ENCODE measurements around the gene STAT4. TPM values are rescaled to one million over a fixed set of nuclear protein-coding genes. Genes with fewer than 3 reads are reported as not detected.

STAT4 gene
- total RNA-seq, 1 experiment from 2014 or later, result 0.44 TPM

DNA sequence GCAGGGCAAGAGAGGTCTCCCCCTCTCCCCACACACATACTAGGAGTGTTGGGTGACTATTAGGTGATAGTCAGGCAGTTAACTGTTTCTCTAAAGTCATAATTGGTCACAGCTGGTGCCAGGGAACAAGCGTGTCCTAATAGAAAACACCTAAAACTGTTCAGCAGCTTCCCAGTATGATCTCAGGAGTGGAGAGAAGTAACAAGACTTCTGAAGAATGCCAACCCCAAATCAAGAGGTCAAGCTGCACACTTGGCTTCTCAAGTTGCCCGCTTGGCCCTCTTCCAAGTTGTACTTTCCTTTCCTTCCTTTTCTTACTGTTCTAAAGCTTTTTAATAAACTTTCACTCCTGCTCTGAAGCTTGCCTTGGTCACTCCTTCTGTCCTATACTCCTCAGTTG, 114.4 kb downstream of the STAT4 start (continued):
- no peak for TF ChIP-seq ZNF532 (CRISPR knock-in tag; IDR thresholded peaks at IDR 0.05; ENCODE audit: borderline replicate concordance)
- TF ChIP-seq, protein P1, sequence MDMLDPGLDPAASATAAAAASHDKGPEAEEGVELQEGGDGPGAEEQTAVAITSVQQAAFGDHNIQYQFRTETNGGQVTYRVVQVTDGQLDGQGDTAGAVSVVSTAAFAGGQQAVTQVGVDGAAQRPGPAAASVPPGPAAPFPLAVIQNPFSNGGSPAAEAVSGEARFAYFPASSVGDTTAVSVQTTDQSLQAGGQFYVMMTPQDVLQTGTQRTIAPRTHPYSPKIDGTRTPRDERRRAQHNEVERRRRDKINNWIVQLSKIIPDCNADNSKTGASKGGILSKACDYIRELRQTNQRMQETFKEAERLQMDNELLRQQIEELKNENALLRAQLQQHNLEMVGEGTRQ (CRISPR knock-in tag; IDR thresholded peaks at IDR 0.05), result no peak
- TF ChIP-seq, protein P2, sequence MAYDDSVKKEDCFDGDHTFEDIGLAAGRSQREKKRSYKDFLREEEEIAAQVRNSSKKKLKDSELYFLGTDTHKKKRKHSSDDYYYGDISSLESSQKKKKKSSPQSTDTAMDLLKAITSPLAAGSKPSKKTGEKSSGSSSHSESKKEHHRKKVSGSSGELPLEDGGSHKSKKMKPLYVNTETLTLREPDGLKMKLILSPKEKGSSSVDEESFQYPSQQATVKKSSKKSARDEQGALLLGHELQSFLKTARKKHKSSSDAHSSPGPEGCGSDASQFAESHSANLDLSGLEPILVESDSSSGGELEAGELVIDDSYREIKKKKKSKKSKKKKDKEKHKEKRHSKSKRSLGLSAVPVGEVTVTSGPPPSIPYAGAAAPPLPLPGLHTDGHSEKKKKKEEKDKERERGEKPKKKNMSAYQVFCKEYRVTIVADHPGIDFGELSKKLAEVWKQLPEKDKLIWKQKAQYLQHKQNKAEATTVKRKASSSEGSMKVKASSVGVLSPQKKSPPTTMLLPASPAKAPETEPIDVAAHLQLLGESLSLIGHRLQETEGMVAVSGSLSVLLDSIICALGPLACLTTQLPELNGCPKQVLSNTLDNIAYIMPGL (CRISPR knock-in tag; IDR thresholded peaks at IDR 0.05), result no peak
- TF ChIP-seq SOX15 (CRISPR knock-in tag; IDR thresholded peaks at IDR 0.05), result no peak
- TF ChIP-seq NFE2L1 (CRISPR knock-in tag; IDR thresholded peaks at IDR 0.05), result no peak
- TF ChIP-seq GTF2I (CRISPR knock-in tag; conservative IDR thresholded peaks at IDR 0.05), result no peak
- no peak for TF ChIP-seq IRF2 (CRISPR knock-in tag; IDR thresholded peaks at IDR 0.05; ENCODE audit: borderline replicate concordance, low read depth)

DNA sequence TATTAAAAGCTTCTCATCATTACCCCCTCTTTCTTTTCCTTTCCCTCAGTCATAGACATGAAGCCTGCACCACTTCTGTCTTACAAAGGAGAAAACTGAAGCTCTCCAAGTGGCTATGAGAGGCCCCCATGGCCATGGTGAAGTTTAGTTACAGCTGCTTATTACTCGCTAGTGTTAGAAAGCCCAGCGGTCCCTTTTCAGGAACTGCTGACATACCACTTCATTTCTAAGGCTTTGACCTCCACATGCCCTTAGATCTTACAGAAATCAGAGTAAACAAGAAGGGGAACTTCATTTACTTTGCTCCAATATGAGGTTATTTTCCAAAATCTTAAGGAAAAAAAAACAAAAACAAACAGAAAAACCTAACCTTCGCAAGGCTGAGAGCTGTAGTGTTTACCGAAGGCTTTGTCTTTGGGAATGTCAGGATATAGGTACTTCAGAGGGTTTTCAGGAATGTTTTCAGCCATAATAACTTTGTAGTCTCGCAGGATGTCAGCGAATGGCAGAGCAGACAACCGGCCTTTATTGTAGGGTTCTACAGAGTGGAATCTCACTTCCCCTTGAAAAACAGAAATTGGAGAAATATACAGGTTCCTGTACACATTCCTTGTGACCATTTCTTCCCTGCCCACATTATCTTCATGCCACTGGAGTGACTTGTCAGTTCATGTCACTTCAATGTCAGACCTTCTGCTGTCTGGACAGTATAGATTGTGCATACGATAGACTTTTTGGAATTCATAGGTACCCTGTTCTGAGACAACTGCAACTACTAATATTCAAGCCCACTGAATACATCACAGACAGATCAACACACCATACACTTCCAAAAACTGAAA, 118.0 kb downstream of the STAT4 start:
- Mint-ChIP-seq H3K9me3 (no peaks in the 10 kb centered on the region), H3K4me1 (peaks cover 14% of the 10 kb centered on the region), H3K4me3 (no peak overlapping the region), H3K27ac (no peak overlapping the region), H3K27me3 (ENCODE audit: low read depth) (no peaks in the 10 kb centered on the region), H3K36me3 (no peaks in the 10 kb centered on the region)
- CTCF ChIA-PET, result interaction anchor here (1.1 kb wide), 1 partner anchor 18 kb away, joined by 3 read pairs; no protein-coding TSS in a partner anchor
- peak; percentile 38 for ATAC-seq
- POLR2A ChIA-PET, result no interaction called here
- DNase-seq (ENCODE audit: low spot score), result no peak
- TF ChIP-seq GABPB1 (CRISPR knock-in tag; IDR thresholded peaks at IDR 0.05) (no peak), MYBL2 (CRISPR knock-in tag; IDR thresholded peaks at IDR 0.05) (no peak), ZNF317 (CRISPR knock-in tag; IDR thresholded peaks at IDR 0.05; ENCODE audit: borderline replicate concordance, low read depth) (no peak), ZNF281 (CRISPR knock-in tag; IDR thresholded peaks at IDR 0.05) (no peak), ATF6 (CRISPR knock-in tag; IDR thresholded peaks at IDR 0.05) (no peak), SP1 (CRISPR knock-in tag; conservative IDR thresholded peaks at IDR 0.05) (no peak), ZNF138 (CRISPR knock-in tag; conservative IDR thresholded peaks at IDR 0.05) (no peak), ZNF423 (CRISPR knock-in tag; IDR thresholded peaks at IDR 0.05) (no peak), SOX15 (CRISPR knock-in tag; IDR thresholded peaks at IDR 0.05) (no peak)
- TF ChIP-seq, protein P2 (CRISPR knock-in tag; IDR thresholded peaks at IDR 0.05), result no peak
- TF ChIP-seq, protein P3, sequence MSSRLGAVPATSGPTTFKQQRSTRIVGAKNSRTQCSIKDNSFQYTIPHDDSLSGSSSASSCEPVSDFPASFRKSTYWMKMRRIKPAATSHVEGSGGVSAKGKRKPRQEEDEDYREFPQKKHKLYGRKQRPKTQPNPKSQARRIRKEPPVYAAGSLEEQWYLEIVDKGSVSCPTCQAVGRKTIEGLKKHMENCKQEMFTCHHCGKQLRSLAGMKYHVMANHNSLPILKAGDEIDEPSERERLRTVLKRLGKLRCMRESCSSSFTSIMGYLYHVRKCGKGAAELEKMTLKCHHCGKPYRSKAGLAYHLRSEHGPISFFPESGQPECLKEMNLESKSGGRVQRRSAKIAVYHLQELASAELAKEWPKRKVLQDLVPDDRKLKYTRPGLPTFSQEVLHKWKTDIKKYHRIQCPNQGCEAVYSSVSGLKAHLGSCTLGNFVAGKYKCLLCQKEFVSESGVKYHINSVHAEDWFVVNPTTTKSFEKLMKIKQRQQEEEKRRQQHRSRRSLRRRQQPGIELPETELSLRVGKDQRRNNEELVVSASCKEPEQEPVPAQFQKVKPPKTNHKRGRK (CRISPR knock-in tag; IDR thresholded peaks at IDR 0.05; ENCODE audit: borderline replicate concordance), result no peak
